ENCODE results near the gene ACSS3.
"Not testable (repeated sequence)": the region's sequence is repeated elsewhere in the genome, so short reads cannot be mapped to it uniquely, and the experiment has no call there.

Gene ACSS3

GRCh38 chr12:81176796-81177195, 98.9 kb downstream of the ACSS3 start:
- peak; percentile 46 for FAIRE-seq

DNA sequence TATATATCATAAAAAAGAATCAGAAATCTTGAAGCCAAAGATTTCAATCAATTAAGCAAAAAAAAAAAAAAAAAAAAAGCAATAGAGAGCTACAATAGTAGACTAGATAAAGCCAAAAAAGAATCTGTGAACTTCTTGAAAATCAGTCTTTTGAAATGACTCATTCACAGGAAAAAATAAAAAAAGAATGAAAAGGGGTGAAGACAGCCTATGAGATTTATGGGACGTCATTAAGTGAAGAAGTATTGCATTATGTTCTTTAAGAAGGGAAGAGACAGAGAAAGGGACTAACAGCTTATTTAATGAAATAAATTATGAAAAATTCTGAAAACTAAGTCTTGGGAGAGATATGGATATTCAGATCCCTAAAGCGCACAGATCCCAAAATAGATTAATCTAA, 103.8 kb downstream of the ACSS3 start:
- DNase-seq (ENCODE audit: insufficient read length, low spot score): no peak
- no peak for FAIRE-seq
- TF ChIP-seq CTCF (IDR thresholded peaks at IDR 0.05; ENCODE audit: insufficient read depth, missing control alignments): no peak

More at GRCh38 chr12:81176796-81177195, 98.9 kb downstream of the ACSS3 start:
- no peak for DNase-seq (ENCODE audit: insufficient read length, low spot score)
- no peak for TF ChIP-seq CTCF (IDR thresholded peaks at IDR 0.05; ENCODE audit: insufficient read depth, missing control alignments)

GRCh38 chr12:81187686-81188085, 109.8 kb downstream of the ACSS3 start:
- DNase-seq (ENCODE audit: insufficient read length, low spot score) (no peak), FAIRE-seq (no peak)
- TF ChIP-seq CTCF (IDR thresholded peaks at IDR 0.05; ENCODE audit: insufficient read depth, missing control alignments): no peak

GRCh38 chr12:81196595-81196994, 118.7 kb downstream of the ACSS3 start:
- no peak for TF ChIP-seq CTCF (IDR thresholded peaks at IDR 0.05; ENCODE audit: insufficient read depth, missing control alignments)
- DNase-seq (ENCODE audit: insufficient read length, low spot score) (no peak), FAIRE-seq (no peak)

DNA sequence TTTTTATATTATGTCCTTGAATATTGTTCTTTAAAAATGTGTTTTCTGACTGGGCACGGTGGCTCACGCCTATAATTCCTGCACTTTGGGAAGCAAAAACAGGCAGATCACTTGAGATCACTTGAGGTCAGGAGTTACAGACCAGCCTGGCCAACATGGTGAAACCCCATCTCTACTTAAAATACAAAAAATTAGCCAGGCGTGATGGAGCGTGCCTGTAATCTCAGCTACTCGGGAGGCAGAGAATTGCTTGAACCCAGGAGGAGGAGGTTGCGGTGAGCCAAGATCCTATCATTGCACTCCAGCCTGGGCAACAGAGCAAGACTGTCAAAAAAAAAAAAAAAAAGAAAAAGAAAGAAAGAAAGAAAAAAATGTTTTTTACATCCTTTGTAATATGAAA, 122.7 kb downstream of the ACSS3 start:
- not testable (repeated sequence) for FAIRE-seq; DNase-seq (ENCODE audit: insufficient read length, low spot score)

GRCh38 chr12:81203671-81204204, 125.9 kb downstream of the ACSS3 start:
- no peak for TF ChIP-seq CTCF (IDR thresholded peaks at IDR 0.05; ENCODE audit: insufficient read depth, missing control alignments)
- DNase-seq (ENCODE audit: insufficient read length, low spot score): no peak
- FAIRE-seq: no peak

DNA sequence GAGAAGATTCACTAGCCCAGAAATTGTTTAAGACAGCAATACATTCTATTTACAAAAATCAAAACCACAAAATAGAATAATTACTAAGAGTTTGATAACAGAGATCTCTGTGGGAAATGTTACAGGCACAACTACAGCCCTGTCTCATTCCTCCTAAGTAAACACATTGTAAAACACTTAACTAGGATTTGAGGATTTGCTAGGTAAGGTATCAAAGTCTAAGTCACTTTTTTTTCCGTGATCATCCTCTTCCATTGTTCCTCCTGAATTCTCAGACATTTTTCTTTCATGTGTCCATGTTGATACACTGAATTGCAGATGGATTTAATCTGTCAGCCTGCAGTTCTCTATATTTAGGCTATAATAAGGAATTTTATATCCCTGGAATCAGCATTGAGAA, 127.5 kb downstream of the ACSS3 start:
- DNase-seq (ENCODE audit: insufficient read length, low spot score) (no peak), FAIRE-seq (peak; percentile 91)
- no peak for TF ChIP-seq CTCF (IDR thresholded peaks at IDR 0.05; ENCODE audit: insufficient read depth, missing control alignments)

- FAIRE-seq (peak; percentile 67), DNase-seq (ENCODE audit: insufficient read length, low spot score) (no peak)
- no peak for TF ChIP-seq CTCF (IDR thresholded peaks at IDR 0.05; ENCODE audit: insufficient read depth, missing control alignments)
These were observed 128.6 kb downstream of the ACSS3 start for GRCh38 chr12:81206429-81206828.

Data from D721Med (cell line).